Cardiac muscle cell (in vitro differentiated cells and primary cell): Measurements from ENCODE around the gene DPT. TPM values are rescaled to one million over a fixed set of nuclear protein-coding genes. Genes with fewer than 3 reads are reported as not detected.

ENCODE experiments used
- DNase-seq, 2 donors: peaks; one replicate each; pipeline versions ENCODE4 v3.0.0 to v3.0.0-alpha.2; 2010 to 2017; ENCODE audit warnings: low read depth in 1 of 2, low spot score in 1 of 2
- H3K27ac ChIP-seq: fragments of 200-600 bp; sonication (generic); 2 replicates; pipeline ENCODE4 v1.5.1; 2016
- H3K27me3 ChIP-seq: fragments of 200-600 bp; sonication (generic); 2 replicates; pipeline ENCODE4 v1.6.0; 2016; ENCODE audit warnings: control low read depth
- H3K36me3 ChIP-seq: fragments of 200-600 bp; sonication (generic); 2 replicates; pipeline ENCODE4 v1.5.1; 2016; ENCODE audit warnings: control low read depth
- H3K4me1 ChIP-seq: fragments of 200-600 bp; sonication (generic); 2 replicates; pipeline ENCODE4 v1.8.1; 2017; ENCODE audit warnings: low read depth, mild to moderate bottlenecking, mixed run types
- H3K4me3 ChIP-seq: fragments of 200-600 bp; sonication (generic); 2 replicates; pipeline ENCODE4 v1.5.1; 2016; ENCODE audit warnings: mild to moderate bottlenecking
- H3K9me3 ChIP-seq: fragments of 200-600 bp; sonication (generic); 2 replicates; pipeline ENCODE4 v1.5.1; 2017; ENCODE audit warnings: low read depth, mild to moderate bottlenecking, control low read depth
- polyA plus RNA-seq: library from polyadenylated mRNA; unstranded; fragments of >200 nt; fragmentation: Nextera tagmentation; extraction: Ambion mirVana; gene quantifications from 2 replicates; pipeline ENCODE4 v1.2.1, GENCODE V29; 2016
- total RNA-seq: library from RNA; depleted of rRNA; stranded (reverse); fragments of >200 nt; gene quantifications from 2 replicates; pipeline ENCODE4 v1.2.3, GENCODE V29; 2016
- TF ChIP-seq, protein P1 (sequence below): IDR thresholded peaks from 2 replicates; pipeline ENCODE4 v1.5.1; 2012; ENCODE audit warnings: low read depth, mild to moderate bottlenecking, low read length

Gene DPT
- total and polyA plus RNA-seq, 2 experiments from 2014 or later = not detected

DNA sequence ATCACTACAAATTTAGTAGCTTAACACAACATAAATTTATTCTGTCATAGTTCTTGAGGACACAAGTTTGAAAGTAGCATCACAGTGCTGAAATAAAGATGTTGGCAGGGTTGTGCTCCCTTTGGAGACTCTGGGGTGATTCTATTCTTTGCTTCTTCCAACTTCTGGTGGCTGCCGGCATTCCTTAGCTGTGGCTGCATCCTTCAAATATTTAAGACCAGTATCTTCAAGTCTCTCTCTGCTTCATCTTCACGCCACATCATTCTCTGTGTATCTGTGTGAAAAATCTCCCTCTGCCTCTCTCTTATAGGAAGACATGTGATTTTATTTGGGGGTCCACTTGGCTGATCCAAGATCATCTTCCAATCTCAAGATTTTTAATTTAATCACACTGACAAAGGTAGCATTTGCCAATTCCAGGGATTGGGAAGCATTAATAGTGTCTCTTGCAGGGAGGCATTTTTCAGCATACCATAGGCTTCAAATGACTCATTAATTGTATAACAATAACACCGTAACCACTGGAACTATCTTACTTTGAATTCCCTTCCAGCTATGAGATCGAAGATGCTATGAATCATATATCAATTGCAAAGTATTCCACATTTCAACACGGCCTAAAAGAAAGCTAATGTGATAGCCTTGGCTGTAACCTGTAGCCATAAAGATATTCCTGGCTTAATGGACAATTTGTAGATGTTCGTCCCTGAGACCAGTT lies 74.6 kb downstream of the DPT start:
- TF ChIP-seq, protein P1, sequence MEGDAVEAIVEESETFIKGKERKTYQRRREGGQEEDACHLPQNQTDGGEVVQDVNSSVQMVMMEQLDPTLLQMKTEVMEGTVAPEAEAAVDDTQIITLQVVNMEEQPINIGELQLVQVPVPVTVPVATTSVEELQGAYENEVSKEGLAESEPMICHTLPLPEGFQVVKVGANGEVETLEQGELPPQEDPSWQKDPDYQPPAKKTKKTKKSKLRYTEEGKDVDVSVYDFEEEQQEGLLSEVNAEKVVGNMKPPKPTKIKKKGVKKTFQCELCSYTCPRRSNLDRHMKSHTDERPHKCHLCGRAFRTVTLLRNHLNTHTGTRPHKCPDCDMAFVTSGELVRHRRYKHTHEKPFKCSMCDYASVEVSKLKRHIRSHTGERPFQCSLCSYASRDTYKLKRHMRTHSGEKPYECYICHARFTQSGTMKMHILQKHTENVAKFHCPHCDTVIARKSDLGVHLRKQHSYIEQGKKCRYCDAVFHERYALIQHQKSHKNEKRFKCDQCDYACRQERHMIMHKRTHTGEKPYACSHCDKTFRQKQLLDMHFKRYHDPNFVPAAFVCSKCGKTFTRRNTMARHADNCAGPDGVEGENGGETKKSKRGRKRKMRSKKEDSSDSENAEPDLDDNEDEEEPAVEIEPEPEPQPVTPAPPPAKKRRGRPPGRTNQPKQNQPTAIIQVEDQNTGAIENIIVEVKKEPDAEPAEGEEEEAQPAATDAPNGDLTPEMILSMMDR = no peak
- Histone ChIP-seq H3K4me1 (no peaks in the 10 kb centered on the region), H3K9me3 (no peaks in the 10 kb centered on the region), H3K27ac (no peak overlapping the region), H3K27me3 (no peaks in the 10 kb centered on the region), H3K4me3 (no peak overlapping the region), H3K36me3 (no peaks in the 10 kb centered on the region)
- no peak for DNase-seq

DNA sequence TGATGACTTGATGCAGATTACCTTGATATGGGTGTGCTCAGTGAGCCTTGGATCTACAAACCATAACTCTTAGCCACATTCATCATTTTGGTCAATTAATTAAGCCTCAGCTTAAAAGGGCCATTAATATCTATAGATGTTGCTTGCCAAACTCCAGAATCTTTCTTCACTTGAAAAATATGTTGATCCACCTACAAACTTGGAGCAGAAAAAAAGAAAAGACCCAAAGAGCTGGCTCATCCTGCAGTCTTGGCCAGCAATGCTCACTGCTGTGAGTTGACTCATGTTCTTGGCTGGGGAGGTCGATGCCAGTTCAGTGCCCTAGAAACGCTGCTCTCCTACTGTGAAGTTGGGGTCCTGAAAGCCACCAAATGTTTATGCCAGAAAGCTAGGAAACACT lies 75.4 kb downstream of the DPT start:
- Histone ChIP-seq H3K36me3 (no peaks in the 10 kb centered on the region), H3K27ac (no peak overlapping the region), H3K4me3 (no peak overlapping the region), H3K4me1 (no peaks in the 10 kb centered on the region), H3K9me3 (no peaks in the 10 kb centered on the region), H3K27me3 (no peaks in the 10 kb centered on the region)
- no peak for DNase-seq
- TF ChIP-seq, protein P1 = no peak

DNA sequence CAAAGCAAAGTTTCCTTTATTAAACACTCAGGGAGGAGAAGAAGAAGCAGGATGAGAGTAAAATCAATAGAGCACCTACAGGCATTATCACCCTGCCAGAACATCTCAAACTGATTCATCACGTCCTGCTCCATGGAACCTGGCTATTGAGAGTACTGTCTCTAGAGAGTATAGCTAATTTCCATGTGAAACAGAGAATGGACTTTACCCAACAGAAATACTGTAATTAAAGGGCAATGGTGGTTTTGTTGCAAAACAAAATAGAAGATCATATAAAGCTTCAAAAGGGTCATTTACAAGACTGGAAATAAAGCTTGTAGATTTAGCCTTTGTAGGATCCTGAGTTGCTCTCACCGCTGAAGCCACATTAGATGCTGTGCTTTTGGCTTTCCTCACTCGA lies 83.3 kb downstream of the DPT start:
- H3K4me1 ChIP-seq = no peaks in the 10 kb centered on the region
- no peaks in the 10 kb centered on the region for H3K27me3 ChIP-seq
- TF ChIP-seq, protein P1 = no peak
- H3K4me3 ChIP-seq = no peak overlapping the region
- H3K9me3 ChIP-seq = no peaks in the 10 kb centered on the region
- no peaks in the 10 kb centered on the region for H3K36me3 ChIP-seq
- no peak overlapping the region for H3K27ac ChIP-seq
- no peak for DNase-seq

Other genes with a start within 250 kb of the DPT start
- gene XCL2, start 185.2 kb downstream of the DPT start, total RNA-seq = not detected in 2 replicates
- 0.35 TPM in 1 of 2 replicates, not detected in the other for gene XCL2, start 185.2 kb downstream of the DPT start, polyA plus RNA-seq
- gene XCL1, start 152.6 kb downstream of the DPT start, total RNA-seq = 0.53 and 0.54 TPM in 2 replicates
- gene XCL1, start 152.6 kb downstream of the DPT start, polyA plus RNA-seq = 1.6 and 2.0 TPM in 2 replicates